Ishikawa (cell line): ENCODE measurements around the gene ROPN1.
"Not testable (repeated sequence)": the region's sequence is repeated elsewhere in the genome, so short reads cannot be mapped to it uniquely, and the experiment has no call there.

Experiments
- CREB1 ChIP-seq: IDR thresholded peaks from 2 replicates; pipeline ENCODE4 v1.6.1; 2012; ENCODE audit warnings: low read depth
- EP300 ChIP-seq: IDR thresholded peaks from 2 replicates; pipeline ENCODE4 v1.6.1; 2012; ENCODE audit warnings: borderline replicate concordance
- MAX ChIP-seq: IDR thresholded peaks from 2 replicates; pipeline ENCODE4 v1.6.1; 2012
- YY1 ChIP-seq: IDR thresholded peaks from 2 replicates; pipeline ENCODE4 v1.6.1; 2012; ENCODE audit warnings: low read depth

DNA sequence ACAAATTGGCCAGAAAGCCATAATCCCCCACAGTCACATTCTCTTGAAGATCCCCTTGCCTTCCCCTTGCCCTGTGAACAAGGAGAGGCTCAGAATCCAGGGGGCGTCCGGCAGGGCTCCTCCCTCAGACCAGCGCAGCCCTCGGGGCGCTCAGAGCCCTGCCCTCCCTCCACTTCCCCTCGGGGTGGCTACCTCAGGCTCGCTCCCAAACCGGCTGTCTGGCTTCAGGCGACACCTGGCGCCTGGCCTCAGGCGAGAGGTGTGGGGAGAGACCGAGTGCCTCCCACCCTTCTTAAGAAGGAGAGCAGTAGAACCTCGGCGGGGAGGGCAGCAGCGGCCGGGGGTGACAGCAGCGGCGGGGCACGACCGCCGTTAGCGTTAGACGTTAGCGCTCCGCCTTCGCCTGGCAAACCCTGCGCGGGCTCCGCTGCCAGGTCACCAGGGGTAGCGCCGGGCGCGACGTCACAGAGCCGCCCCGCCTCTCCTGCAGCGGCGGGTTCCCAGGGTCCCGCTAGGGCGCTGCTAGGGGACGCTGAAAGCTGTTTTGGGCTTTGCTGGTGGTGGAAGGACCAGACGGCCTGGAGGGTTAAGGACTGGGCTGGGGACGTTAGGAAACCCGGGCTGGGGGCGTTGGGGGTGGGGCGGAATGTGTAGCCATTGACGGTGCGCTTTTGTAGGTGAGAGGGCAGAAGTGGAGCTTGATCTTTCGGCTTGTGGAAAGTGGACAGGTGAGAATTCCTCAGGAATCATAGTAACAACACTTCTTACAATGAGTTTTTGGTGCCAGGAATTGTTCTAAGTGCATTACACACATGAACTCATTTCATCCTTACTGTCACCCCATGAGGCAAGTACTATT is at the start of gene ROPN1:
- TF ChIP-seq EP300, YY1, MAX, CREB1: not testable (repeated sequence)
